Measurements from ENCODE around the gene HCRT.
"Not testable (repeated sequence)": the region's sequence is repeated elsewhere in the genome, so short reads cannot be mapped to it uniquely, and the experiment has no call there.

Gene HCRT, protein sequence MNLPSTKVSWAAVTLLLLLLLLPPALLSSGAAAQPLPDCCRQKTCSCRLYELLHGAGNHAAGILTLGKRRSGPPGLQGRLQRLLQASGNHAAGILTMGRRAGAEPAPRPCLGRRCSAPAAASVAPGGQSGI

DNA sequence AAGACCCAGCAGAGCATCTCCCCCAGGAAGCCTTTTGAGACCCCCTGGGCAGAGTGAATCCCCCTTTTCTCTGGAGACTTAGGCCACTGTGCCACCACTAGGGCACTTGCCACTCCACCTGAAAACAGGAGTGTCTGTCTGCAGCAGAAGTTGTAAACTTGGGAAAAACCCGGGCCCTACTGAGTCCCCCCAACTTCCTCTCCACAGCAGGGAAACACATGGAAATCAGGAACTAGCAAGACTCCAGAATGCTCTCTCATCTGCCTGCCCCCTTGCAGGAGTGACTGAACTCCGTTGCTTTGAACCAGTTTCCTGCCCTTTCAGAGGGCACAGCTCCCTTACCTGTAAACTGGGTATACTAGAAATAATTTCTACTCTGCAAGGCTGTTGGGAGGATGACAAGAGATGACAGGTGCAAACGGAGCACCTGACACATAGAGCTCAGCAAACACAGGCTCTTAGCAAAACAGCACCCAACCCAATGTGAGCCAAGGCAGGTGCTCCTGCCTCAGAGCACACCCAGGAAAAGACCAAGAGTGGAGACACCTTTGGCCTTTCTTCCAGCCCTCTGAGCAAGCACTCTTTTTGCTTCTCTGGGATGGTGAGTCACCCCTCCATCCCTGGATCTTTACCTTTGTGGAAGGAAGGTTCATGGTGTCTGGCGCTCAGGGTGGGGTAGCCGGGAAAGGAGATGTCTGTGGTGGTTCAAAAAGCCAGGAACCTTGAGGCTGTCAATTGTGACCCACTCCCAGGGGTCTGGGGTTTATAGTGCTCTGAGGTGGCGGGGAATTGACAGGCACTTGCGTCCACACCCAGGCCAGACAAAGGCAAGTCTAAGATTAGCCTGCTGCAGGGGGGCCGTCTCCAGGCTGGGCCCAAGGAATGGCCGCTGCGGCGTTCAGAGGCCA, at the start of gene HCRT:
Gene HCRT (minus strand): TSS at position 740 of the 908 bp plus-strand sequence. CDS start 87 bp downstream, at position 653.
- H3K9me3 ChIP-seq (ENCODE audit: insufficient read depth, low read depth, low read length): no peaks in the 10 kb centered on the region
- peaks cover 61% of the 10 kb centered on the region for H3K27me3 ChIP-seq (ENCODE audit: insufficient read depth, low read length)
- H3K36me3 ChIP-seq (ENCODE audit: insufficient read depth, low read depth, low read length): no peaks in the 10 kb centered on the region
- no peak within 1 kb of the TSS for H3K27ac ChIP-seq (ENCODE audit: low read length)
- H3K4me1 ChIP-seq (ENCODE audit: insufficient read depth, low read length): no peaks in the 10 kb centered on the region
- no peak within 1 kb of the TSS; the same call in 1 of the 2 replicates for H3K4me3 ChIP-seq (ENCODE audit: low read length)
- H3K9ac ChIP-seq (ENCODE audit: low read depth, low read length): no peak within 1 kb of the TSS

DNA sequence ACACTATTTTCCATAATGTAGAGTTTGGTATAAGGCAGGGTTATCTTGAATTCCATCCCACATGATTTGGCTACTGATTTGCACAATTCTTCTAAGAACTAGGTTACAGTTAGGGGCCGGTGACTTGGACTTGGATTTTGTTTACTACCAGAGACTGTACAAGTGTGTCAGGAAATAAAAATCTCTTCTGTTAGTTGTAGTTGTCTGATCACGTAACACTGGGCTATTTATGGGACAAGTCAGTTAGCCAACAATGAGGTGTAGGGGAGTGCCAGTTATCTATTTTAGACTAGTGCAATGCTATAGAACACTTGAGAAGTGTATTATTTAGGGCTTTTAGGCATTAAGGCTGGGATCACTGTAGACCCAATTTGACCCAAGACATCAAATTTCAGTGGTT, 48.7 kb upstream of the HCRT start:
- H3K36me3 ChIP-seq (ENCODE audit: insufficient read depth, low read depth, low read length): no peaks in the 10 kb centered on the region
- H3K9me3 ChIP-seq (ENCODE audit: insufficient read depth, low read depth, low read length): no peaks in the 10 kb centered on the region; the same call in 1 of the 2 replicates
- H3K27me3 ChIP-seq (ENCODE audit: insufficient read depth, low read length): no peaks in the 10 kb centered on the region
- no peaks in the 10 kb centered on the region for H3K4me1 ChIP-seq (ENCODE audit: insufficient read depth, low read length)
- H3K4me3 ChIP-seq (ENCODE audit: low read length): no peak overlapping the region
- no peak overlapping the region for H3K9ac ChIP-seq (ENCODE audit: low read depth, low read length)
- no peak overlapping the region for H3K27ac ChIP-seq (ENCODE audit: low read length)

DNA sequence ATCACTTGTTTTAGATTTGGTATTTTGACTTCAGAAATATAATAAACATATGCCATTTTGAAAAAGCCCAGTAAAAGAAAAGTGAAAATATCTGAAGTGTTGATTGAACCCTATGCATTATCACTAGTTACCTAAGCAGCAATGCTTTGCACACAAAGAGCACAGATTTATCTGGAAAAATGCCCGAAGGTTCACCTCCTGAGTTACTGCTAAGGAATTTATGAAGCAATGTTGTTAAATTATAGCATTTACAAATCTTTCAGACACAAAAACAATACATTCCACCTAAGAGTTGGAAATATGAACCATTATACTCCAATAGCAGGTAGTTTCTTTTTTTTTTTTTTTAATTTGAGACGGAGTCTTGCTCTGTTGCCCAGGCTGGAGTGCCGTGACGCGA, 47.9 kb upstream of the HCRT start:
- H3K27me3 ChIP-seq (ENCODE audit: insufficient read depth, low read length): no peaks in the 10 kb centered on the region
- H3K4me1 ChIP-seq (ENCODE audit: insufficient read depth, low read length): no peaks in the 10 kb centered on the region
- no peaks in the 10 kb centered on the region for H3K36me3 ChIP-seq (ENCODE audit: insufficient read depth, low read depth, low read length)
- no peaks in the 10 kb centered on the region; the same call in 1 of the 2 replicates for H3K9me3 ChIP-seq (ENCODE audit: insufficient read depth, low read depth, low read length)
- no peak overlapping the region for H3K27ac ChIP-seq (ENCODE audit: low read length)
- no peak overlapping the region for H3K4me3 ChIP-seq (ENCODE audit: low read length)
- H3K9ac ChIP-seq (ENCODE audit: low read depth, low read length): no peak overlapping the region

DNA sequence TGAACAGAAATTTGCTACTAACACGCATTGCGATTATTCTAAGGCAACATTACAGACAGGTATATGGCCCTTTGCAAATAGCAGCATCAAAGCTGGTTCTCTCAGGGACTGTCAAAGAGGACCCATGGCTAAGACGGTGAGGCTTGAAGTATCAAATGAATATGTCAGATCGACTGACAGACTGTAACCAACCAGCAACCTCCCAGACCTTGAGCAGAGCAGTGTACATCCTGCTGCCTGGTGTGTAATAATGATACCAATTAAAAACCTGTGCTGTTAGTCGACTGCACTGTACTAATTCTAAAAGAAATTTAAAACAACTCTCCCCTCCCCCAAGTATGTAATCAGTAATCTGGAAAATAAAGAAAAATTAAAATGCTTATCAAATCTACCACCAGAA, 45.0 kb upstream of the HCRT start:
- Histone ChIP-seq H3K36me3 (ENCODE audit: insufficient read depth, low read depth, low read length) (no peaks in the 10 kb centered on the region), H3K9ac (ENCODE audit: low read depth, low read length) (no peak overlapping the region), H3K27ac (ENCODE audit: low read length) (no peak overlapping the region)

DNA sequence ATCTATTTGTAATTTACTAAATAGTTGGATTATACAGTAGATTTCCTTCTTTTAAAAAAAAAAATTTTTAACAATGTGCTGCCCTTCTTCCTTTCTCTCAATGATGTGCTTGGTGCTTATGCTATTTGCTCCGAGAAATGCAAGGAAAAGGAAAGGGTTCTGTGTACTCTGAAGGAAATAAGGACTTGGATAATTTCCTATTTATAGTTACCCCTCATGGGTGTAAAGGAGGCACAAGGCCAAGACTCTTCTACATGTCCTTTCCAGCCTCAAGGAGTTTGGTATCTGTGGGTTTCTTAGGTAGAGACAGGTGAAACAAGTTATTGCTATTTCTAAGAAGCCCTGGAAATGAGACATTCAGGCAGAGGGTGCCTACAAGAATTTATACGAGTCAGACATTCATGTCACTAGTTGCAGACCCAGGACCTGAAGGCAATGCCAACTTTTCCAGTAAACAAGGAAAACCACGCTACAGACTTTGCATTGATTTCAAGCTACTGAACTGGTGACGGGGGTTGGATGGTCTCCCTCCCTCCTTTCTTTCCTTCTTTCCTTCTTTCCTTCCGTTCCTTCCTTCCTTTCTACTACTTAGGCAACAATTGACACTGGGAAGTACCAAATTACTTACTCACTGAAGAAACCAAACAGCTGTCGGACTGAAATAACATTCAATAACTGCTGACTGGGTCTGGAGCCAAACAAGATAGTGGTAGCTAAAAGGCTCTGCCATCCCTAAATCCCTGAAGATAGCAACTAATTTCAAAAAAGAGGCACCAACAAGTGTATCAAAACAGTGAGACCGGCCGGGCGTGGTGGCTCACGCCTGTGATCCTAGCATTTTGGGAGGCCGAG, 42.8 kb upstream of the HCRT start:
- no peaks in the 10 kb centered on the region for H3K27me3 ChIP-seq (ENCODE audit: insufficient read depth, low read length)
- no peaks in the 10 kb centered on the region; the same call in 1 of the 2 replicates for H3K9me3 ChIP-seq (ENCODE audit: insufficient read depth, low read depth, low read length)
- no peak overlapping the region for H3K9ac ChIP-seq (ENCODE audit: low read depth, low read length)
- no peak overlapping the region for H3K27ac ChIP-seq (ENCODE audit: low read length)
- no peak overlapping the region for H3K4me3 ChIP-seq (ENCODE audit: low read length)
- H3K4me1 ChIP-seq (ENCODE audit: insufficient read depth, low read length): no peaks in the 10 kb centered on the region
- peaks cover 8% of the 10 kb centered on the region for H3K36me3 ChIP-seq (ENCODE audit: insufficient read depth, low read depth, low read length)

More for the DNA sequence above, 45.0 kb upstream of the HCRT start:
- Histone ChIP-seq H3K27me3 (ENCODE audit: insufficient read depth, low read length) (no peaks in the 10 kb centered on the region), H3K9me3 (ENCODE audit: insufficient read depth, low read depth, low read length) (no peaks in the 10 kb centered on the region; the same call in 1 of the 2 replicates), H3K4me1 (ENCODE audit: insufficient read depth, low read length) (no peaks in the 10 kb centered on the region), H3K4me3 (ENCODE audit: low read length) (no peak overlapping the region)

DNA sequence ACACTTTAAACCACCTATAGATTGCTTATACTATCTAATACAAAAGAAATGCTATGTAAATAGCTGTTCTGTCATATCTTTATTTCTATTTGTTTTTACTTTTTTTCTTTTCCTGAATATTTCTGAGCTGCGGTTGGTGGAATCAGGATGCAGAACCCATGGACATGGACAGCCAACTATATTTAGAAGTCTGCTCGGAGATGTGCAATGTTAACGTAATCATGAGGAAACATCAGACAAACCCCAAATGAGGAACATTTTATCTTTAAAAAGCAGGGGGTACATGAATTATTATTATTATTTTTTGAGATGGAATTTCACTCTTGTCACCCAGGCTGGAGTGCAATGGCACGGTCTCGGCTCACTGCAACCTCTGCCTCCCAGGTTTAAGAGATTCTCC, 40.4 kb upstream of the HCRT start:
- Histone ChIP-seq H3K36me3 (ENCODE audit: insufficient read depth, low read depth, low read length) (peaks cover 23% of the 10 kb centered on the region), H3K4me1 (ENCODE audit: insufficient read depth, low read length) (no peaks in the 10 kb centered on the region), H3K27me3 (ENCODE audit: insufficient read depth, low read length) (no peaks in the 10 kb centered on the region), H3K4me3 (ENCODE audit: low read length) (no peak overlapping the region), H3K27ac (ENCODE audit: low read length) (no peak overlapping the region), H3K9ac (ENCODE audit: low read depth, low read length) (no peak overlapping the region), H3K9me3 (ENCODE audit: insufficient read depth, low read depth, low read length) (no peaks in the 10 kb centered on the region; the same call in 1 of the 2 replicates)

DNA sequence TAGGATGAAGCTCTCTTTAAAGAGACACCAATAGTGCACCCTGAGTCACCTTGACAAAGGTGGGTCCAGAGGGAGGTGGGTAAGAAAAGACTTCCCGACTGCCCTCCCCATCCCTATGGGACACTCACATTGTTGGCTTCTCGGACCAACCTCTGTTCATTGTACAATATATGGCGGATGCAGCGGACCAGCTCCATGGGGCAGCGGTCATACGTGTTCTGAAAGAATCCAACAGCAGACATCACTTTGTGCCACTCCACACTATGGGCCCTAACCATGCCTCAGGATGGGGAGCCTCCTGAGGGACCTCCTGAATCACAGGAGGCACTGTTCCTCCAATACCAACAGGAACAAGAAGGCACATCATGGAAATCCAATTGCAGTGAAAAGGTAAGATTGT, 39.4 kb upstream of the HCRT start:
- Histone ChIP-seq H3K36me3 (ENCODE audit: insufficient read depth, low read depth, low read length) (peaks cover 23% of the 10 kb centered on the region), H3K9me3 (ENCODE audit: insufficient read depth, low read depth, low read length) (no peaks in the 10 kb centered on the region), H3K27ac (ENCODE audit: low read length) (no peak overlapping the region), H3K4me3 (ENCODE audit: low read length) (no peak overlapping the region), H3K4me1 (ENCODE audit: insufficient read depth, low read length) (no peaks in the 10 kb centered on the region), H3K27me3 (ENCODE audit: insufficient read depth, low read length) (no peaks in the 10 kb centered on the region), H3K9ac (ENCODE audit: low read depth, low read length) (no peak overlapping the region)

DNA sequence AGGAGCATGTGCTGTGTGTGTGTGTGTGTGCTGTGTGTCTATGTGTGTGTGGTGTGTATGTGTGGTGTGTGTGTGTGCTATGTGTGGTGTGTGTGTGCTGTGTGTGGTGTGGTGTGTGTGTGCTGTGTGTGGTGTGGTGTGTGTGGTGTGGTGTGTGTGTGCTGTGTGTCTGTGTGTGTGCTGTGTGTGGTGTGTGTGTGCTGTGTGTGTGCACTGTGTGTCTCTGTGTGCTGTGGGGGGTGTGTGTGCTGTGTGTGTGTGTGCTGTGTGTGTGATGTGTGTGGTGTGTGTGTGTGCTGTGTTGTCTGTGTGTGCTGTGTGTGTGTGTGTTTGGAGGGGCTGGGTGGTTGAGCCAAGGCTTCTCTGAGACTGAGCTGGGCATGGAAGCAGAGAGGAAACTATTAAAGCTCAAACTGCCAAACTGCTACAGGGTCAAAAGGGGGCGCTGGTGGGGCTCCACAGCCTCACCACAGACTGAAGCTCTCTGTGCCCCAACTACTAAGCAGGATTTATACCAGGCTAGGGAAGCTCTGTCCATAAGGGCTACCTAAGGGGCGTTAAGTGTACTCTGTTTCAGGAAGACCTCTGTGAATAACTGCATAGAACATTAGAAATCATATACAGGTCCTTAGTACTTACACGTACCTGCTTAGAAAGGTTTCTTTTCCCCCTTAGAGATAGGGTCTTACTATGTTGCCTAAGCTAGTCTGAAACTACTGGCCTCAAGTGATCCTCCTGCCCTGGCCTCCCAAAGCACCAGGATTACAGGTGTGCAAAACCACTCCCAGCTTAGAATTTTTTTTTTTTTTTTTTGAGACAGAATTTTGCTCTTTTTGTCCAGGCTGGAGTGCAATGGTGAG, 36.9 kb upstream of the HCRT start:
- Histone ChIP-seq H3K27ac (ENCODE audit: low read length) (no peak overlapping the region), H3K36me3 (ENCODE audit: insufficient read depth, low read depth, low read length) (peaks cover 36% of the 10 kb centered on the region), H3K27me3 (ENCODE audit: insufficient read depth, low read length) (no peaks in the 10 kb centered on the region), H3K4me3 (ENCODE audit: low read length) (no peak overlapping the region), H3K9me3 (ENCODE audit: insufficient read depth, low read depth, low read length) (no peaks in the 10 kb centered on the region), H3K4me1 (ENCODE audit: insufficient read depth, low read length) (no peaks in the 10 kb centered on the region), H3K9ac (ENCODE audit: low read depth, low read length) (no peak overlapping the region)

DNA sequence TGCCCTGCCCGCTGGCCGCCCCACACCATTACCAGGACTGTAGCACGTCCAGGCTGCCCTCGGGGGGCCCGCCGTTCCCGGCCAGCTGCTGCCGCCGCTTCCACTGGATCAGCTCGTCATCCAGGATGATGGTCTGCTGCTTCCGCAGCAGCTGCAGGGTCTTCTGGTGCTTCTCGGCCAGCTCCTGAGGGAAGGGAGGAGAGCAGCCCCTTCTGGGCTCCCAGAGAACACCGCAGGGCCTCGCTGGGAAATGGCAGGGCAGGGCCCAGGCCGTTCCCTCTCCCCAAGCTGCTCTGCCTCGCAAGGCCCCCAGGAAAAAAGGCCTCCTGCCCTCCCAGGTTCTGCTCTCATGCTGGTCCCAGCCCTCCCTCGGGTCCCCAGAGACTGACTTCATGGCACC, 34.0 kb upstream of the HCRT start:
- H3K27me3 ChIP-seq (ENCODE audit: insufficient read depth, low read length); H3K9me3 ChIP-seq (ENCODE audit: insufficient read depth, low read depth, low read length); H3K9ac ChIP-seq (ENCODE audit: low read depth, low read length); H3K27ac ChIP-seq (ENCODE audit: low read length); H3K4me3 ChIP-seq (ENCODE audit: low read length); H3K4me1 ChIP-seq (ENCODE audit: insufficient read depth, low read length): not testable (repeated sequence)
- peaks cover 64% of the 10 kb centered on the region for H3K36me3 ChIP-seq (ENCODE audit: insufficient read depth, low read depth, low read length)

DNA sequence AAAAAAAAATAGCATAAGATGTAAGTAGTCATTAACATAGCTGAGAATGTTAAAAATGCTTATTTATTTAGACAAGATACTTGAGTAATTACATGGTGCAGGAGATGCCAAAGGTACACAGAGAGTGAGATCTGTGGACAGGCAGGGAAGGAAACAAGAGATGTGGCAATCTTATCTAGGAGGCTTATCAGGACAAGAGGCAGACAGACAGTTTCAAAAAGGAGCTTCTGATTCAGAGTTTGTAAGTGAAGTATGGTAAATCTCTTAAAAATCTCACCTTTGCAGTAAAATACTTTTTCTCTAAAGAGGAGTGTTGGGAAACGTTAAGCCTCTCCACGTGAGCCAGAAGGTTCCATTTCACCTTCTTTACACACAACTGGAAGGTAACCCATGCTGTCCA, 28.9 kb upstream of the HCRT start:
- no peaks in the 10 kb centered on the region for H3K9me3 ChIP-seq (ENCODE audit: insufficient read depth, low read depth, low read length)
- no peak overlapping the region for H3K4me3 ChIP-seq (ENCODE audit: low read length)
- H3K9ac ChIP-seq (ENCODE audit: low read depth, low read length): no peak overlapping the region
- no peak overlapping the region for H3K27ac ChIP-seq (ENCODE audit: low read length)
- H3K27me3 ChIP-seq (ENCODE audit: insufficient read depth, low read length): no peaks in the 10 kb centered on the region
- H3K36me3 ChIP-seq (ENCODE audit: insufficient read depth, low read depth, low read length): peaks cover 86% of the 10 kb centered on the region
- H3K4me1 ChIP-seq (ENCODE audit: insufficient read depth, low read length): no peaks in the 10 kb centered on the region

DNA sequence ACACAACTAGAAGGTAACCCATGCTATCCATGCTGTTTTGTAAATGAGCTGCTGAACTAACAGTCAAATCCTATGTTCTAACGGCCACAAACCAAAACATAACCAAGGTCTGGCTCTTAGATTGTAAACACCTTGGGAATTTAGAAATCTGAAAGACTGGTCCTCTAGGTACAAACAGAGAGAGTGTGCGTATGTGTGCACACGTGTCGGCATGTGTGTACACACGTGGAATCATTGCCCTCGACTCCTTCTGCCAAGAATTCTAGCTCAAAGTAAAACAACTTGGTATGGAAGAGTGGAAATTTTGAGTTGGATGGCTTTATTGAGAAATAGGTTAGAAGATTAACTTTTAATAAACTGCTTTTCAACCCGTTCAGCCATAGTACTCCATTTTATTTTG, 27.1 kb upstream of the HCRT start:
- Histone ChIP-seq H3K9me3 (ENCODE audit: insufficient read depth, low read depth, low read length) (no peaks in the 10 kb centered on the region), H3K27me3 (ENCODE audit: insufficient read depth, low read length) (no peaks in the 10 kb centered on the region), H3K9ac (ENCODE audit: low read depth, low read length) (no peak overlapping the region), H3K4me1 (ENCODE audit: insufficient read depth, low read length) (no peaks in the 10 kb centered on the region), H3K27ac (ENCODE audit: low read length) (no peak overlapping the region), H3K4me3 (ENCODE audit: low read length) (no peak overlapping the region), H3K36me3 (ENCODE audit: insufficient read depth, low read depth, low read length) (peaks cover 86% of the 10 kb centered on the region)

Measured in iPS-20b (cell line).